HepG2 (cell line): ENCODE data around the gene AMZ2. TPM values are rescaled to one million over a fixed set of nuclear protein-coding genes. Genes with fewer than 3 reads are reported as not detected.
A peak's percentile ranks its signal among the peaks of the same experiment; 100 is the strongest.

Experiments used
- ASH2L ChIP-seq: fragments of 300-600, 200-600 bp; sonication (generic); IDR thresholded peaks from 2 replicates; pipeline ENCODE4 v1.7.0; 2017; ENCODE audit warnings: low read depth, mild to moderate bottlenecking, moderate library complexity, mixed read lengths, low read length; ENCODE audit not compliant: insufficient read length
- CEBPZ ChIP-seq: IDR thresholded peaks from 2 replicates; pipeline ENCODE4 v1.6.1; 2012; ENCODE audit warnings: low read length, improper control_type of control experiment
- FIP1L1 ChIP-seq: fragments of 200-400 bp; formaldehyde crosslinking; IDR thresholded peaks from 2 replicates; pipeline ENCODE4 v1.6.1; 2018; ENCODE audit warnings: low read depth, mild to moderate bottlenecking, low read length, moderate library complexity, borderline replicate concordance; ENCODE audit not compliant: insufficient read depth
- GMEB1 ChIP-seq: sonication (generic); formaldehyde crosslinking; IDR thresholded peaks from 2 replicates; pipeline ENCODE4 v1.5.1; 2020; ENCODE audit warnings: missing genetic modification reagents, mild to moderate bottlenecking, borderline replicate concordance
- NFATC3 ChIP-seq: sonication (generic); formaldehyde crosslinking; IDR thresholded peaks from 2 replicates; pipeline ENCODE4 v1.5.1; 2020; ENCODE audit warnings: mild to moderate bottlenecking, missing genetic modification reagents
- PAXIP1 ChIP-seq: sonication (generic); formaldehyde crosslinking; conservative IDR thresholded peaks from 2 replicates; pipeline ENCODE4 v1.4.0; 2020; ENCODE audit warnings: mild to moderate bottlenecking, missing genetic modification reagents, moderate library complexity
- REL ChIP-seq: sonication (generic); formaldehyde crosslinking; conservative IDR thresholded peaks from 2 replicates; pipeline ENCODE4 v1.8.0; 2022; ENCODE audit warnings: mild to moderate bottlenecking, missing genetic modification reagents, moderate library complexity
- RFXAP ChIP-seq: sonication (generic); formaldehyde crosslinking; IDR thresholded peaks from 2 replicates; pipeline ENCODE4 v1.4.0; 2020; ENCODE audit warnings: missing genetic modification reagents, borderline replicate concordance
- SOX6 ChIP-seq, 2 experiments: fragments of 450-650 bp in 1 of 2; sonication (generic) in 1 of 2; formaldehyde crosslinking in 1 of 2; IDR thresholded peaks; 2 replicates each; pipeline versions ENCODE4 v1.4.0 to v1.6.1; 2017 to 2020; ENCODE audit warnings: antibody characterized with exemption in 1 of 2, mild to moderate bottlenecking in 1 of 2, missing genetic modification reagents in 1 of 2
- USF2 ChIP-seq, 2 experiments: sonication (generic) in 1 of 2; formaldehyde crosslinking in 1 of 2; IDR thresholded peaks; 2 replicates each; pipeline versions ENCODE4 v1.5.1 to v1.6.1; 2011 to 2020; ENCODE audit warnings: borderline replicate concordance in 1 of 2, low read depth in 1 of 2, low read length in 1 of 2, mild to moderate bottlenecking in 1 of 2, missing genetic modification reagents in 1 of 2, moderate library complexity in 1 of 2
- ZBTB2 ChIP-seq: sonication (generic); formaldehyde crosslinking; IDR thresholded peaks from 2 replicates; pipeline ENCODE4 v1.8.0; 2022; ENCODE audit warnings: low read depth, missing genetic modification reagents
- ZNF383 ChIP-seq: sonication (generic); formaldehyde crosslinking; IDR thresholded peaks from 2 replicates; pipeline ENCODE4 v1.4.0; 2020; ENCODE audit warnings: missing genetic modification reagents, mild to moderate bottlenecking, borderline replicate concordance
- ZNF468 ChIP-seq: sonication (generic); formaldehyde crosslinking; IDR thresholded peaks from 2 replicates; pipeline ENCODE4 v1.8.0; 2022; ENCODE audit warnings: mild to moderate bottlenecking, moderate library complexity, missing genetic modification reagents
- polyA plus RNA-seq, 8 experiments: library from polyadenylated mRNA; depleted of rRNA in 3 of 8; stranded (reverse) in 7 of 8; unstranded in 1 of 8; fragments of >200 nt; fragmentation: Illumina TruSeq in 4 of 8; extraction: Trizol in 4 of 8; gene quantifications; 2 replicates each; pipeline versions ENCODE4 v1.2.1 to v1.2.3, GENCODE V29; 2011 to 2016; ENCODE audit warnings: low read depth in 4 of 8, missing spikeins in 1 of 8, mixed read lengths in 1 of 8; ENCODE audit not compliant: insufficient read depth in 1 of 8
- total RNA-seq, 5 experiments: library from RNA; depleted of rRNA; stranded (reverse); fragments of >200 nt; fragmentation: Illumina TruSeq; extraction: Trizol; gene quantifications; 2 replicates each; pipeline ENCODE4 v1.2.3, GENCODE V29; 2016; ENCODE audit warnings: low read depth in 1 of 5

The AMZ2 gene
- total and polyA plus RNA-seq, 2 of the 13 experiments (the other 11 are each of a cell fraction or from before 2014, with no cell fraction given), result 86.9 to 90.2 TPM

- TF ChIP-seq USF2 (IDR thresholded peaks at IDR 0.05; ENCODE audit: low read depth, low read length) (0 out of 2 replicates have a peak, but pooled peaks have one; percentile 20), USF2 (CRISPR knock-in tag; IDR thresholded peaks at IDR 0.05; ENCODE audit: borderline replicate concordance) (no peak), FIP1L1 (0 out of 2 replicates have a peak, but pooled peaks have one; percentile 19), GMEB1 (peak; percentile 99), ASH2L (peak; percentile 81), RFXAP (CRISPR knock-in tag) (0 out of 2 replicates have a peak, but pooled peaks have one; percentile 13), NFATC3 (peak; percentile 92), REL (CRISPR knock-in tag) (peak; percentile 70), PAXIP1 (CRISPR knock-in tag) (no peak; the same call in 1 of the 2 replicates), ZNF383 (CRISPR knock-in tag) (no peak), ZNF468 (CRISPR knock-in tag) (0 out of 2 replicates have a peak, but pooled peaks have one; percentile 42), ZBTB2 (CRISPR knock-in tag) (no peak; the same call in 1 of the 2 replicates), SOX6 (IDR thresholded peaks at IDR 0.05) (no peak), SOX6 (CRISPR knock-in tag; IDR thresholded peaks at IDR 0.05) (peak; percentile 64; the same call in 1 of the 2 replicates), CEBPZ (no peak)
Measured at GRCh38 chr17:68247445-68248198, at the start of gene AMZ2 (continued).
